Iris pigment epithelial cell (primary cell): ENCODE data around the gene BLTP2.
A peak's percentile ranks its signal among the peaks of the same experiment; 100 is the strongest.
"Not testable (repeated sequence)": the region's sequence is repeated elsewhere in the genome, so short reads cannot be mapped to it uniquely, and the experiment has no call there.

Source experiments
- DNase-seq: peaks from one replicate; pipeline ENCODE4 v3.0.0-alpha.2; 2011; ENCODE audit warnings: low read depth

BLTP2 gene

DNA sequence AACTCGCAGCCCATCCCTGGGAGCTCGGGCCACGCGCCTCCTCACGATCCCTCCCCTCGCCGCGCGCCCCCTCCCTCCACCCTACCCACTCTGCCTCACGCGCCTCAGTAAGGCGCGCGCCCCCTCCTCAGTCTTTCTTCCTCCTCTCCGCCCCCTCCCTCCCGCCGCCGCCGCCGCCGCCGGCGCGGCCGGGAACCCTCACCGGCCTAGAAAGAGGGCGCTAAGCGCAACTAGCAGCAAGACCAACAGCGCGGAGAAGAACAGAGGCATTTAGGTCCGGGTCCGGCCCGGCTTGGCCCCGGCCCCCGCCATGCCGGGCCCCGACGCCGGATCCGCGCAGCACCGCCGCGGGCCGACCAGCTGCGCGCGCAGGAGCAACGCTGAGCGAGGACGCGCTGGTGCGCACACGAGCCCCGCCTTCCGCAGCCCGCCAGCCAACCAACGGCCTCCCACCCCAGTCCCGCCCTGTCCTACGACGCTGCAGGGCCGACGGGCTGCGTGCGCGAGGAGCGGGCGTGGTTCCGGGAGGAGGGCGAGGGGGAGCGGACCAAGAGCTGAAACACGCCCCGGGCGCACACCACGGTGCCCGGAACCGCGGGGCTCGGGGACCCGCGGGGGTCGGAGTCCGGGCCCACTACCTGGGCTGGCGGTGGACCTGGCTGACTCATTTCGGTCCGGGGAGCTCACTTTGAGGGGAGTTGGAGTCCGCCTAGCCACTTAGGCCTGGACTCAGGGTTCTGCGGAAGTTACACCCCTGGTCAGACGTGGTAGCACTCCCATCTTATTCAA is at the start of gene BLTP2:
Gene BLTP2 (minus strand): TSS at position 372 of the 789 bp plus-strand sequence. CDS start 102 bp downstream, at position 270.
- peak; percentile 95 for DNase-seq

DNA sequence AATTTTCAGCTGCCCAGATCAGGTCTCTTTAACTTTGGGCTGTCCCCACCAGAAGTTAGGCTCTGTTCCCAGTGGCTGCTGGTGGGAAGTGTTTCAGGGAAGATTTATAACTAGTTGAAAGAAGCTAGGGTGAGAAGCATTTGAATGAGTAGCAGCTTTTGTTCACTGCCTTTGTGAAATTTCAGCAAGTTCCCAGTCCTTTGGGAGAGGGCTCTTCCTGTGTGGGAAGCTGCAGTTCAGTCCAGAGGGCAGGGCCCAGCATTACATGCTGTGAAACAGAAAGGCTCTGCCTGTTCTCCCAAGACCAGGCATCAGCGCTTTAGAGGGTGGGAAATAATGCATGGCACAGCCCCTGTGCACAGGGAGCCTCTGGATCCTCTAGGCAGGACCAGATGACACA is 48.9 kb upstream of the BLTP2 start:
- DNase-seq, result no peak

DNA sequence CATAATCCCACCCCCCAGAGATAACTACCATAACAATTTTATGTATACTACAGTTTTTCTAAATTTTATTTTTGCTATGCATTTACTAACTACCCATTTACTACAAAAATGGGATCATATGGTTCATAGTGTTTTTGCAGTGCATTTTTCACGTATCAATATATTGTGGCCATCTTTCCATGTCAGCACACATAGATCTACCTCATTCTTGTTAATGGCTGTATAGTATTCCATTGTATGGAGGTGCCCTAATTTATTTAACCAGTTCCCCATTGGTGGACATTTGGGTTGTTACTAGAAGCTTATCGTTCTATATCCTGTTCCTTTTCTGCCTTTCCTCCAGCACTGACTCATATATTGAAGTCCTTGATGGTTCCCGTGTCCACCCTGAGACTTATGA is 44.1 kb upstream of the BLTP2 start:
- no peak for DNase-seq

DNA sequence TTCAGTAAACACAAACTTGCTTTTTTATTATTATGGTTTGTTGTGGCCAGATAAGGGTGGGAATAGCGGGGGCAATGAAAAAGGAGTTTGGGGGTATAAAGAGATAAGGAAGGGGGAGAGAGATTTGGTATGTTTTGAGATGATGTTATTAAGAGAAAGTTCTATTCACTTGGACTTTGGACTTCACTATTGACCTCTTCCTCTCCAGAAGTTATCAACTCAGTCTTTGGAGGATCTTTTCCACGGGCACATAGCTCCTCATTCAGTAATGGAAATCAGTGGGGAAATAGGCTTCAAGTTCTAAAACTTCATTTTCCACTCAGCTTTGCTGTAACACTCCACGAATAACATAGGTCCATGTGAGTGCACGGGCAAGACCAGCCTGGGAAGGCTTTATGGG is 43.5 kb upstream of the BLTP2 start:
- DNase-seq, result no peak

DNA sequence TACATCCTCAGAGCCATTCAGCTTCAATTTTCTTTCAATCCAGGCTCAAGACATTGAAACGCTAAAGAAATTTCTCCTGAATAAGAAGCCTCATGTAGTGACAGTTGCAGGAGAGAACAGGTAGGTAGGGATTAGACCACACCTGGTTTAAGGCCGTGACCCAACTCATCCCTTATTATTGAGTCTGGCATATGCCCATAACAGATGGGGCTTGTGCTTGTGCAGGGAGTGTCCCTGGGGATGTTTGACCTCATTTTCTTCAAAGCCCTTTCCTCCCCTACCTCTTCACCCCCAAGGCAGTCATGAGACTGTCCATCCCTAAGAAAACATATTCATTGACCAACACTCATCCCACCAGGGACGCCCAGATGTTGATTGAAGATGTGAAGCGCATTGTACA is 41.3 kb upstream of the BLTP2 start:
- DNase-seq, result no peak

DNA sequence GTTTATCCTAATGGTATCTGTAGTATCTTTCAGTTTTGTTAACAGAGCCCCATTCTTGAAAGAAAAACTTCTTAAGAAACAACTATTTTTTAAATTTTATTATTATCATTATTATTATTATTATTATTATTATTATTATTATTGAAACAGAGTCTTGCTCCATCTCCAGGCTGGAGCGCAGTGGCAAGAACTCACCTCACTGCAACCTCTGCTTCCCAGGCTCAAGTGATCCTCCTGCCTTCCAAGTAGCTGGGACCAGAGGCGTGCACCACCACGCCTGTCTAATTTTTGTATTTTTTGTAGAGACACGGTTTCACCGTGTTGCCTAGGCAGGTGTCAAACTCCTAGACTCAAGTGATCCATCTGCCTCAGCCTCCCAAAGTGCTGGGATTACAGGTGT is 40.4 kb upstream of the BLTP2 start:
- no peak for DNase-seq

DNA sequence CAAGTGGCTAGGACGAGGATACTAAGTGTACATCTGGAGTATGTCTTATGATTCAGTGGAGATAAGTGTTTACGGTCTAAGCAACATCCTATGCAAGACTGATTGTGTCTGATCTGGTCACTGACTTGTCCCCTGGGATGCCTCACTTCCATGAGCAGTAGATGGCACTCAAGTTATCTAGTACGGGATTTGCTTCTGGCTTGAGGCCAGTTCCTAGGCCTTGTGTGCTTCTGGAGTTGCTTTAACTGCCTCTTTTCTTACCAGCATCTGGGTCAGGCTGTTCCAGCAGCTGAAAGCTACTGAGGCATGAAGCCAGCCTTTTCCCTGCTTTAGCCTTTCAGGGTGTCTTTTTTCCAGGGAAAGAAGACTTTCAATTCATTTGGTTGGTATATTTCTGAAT is 40.0 kb upstream of the BLTP2 start:
- DNase-seq, result peak; percentile 46

DNA sequence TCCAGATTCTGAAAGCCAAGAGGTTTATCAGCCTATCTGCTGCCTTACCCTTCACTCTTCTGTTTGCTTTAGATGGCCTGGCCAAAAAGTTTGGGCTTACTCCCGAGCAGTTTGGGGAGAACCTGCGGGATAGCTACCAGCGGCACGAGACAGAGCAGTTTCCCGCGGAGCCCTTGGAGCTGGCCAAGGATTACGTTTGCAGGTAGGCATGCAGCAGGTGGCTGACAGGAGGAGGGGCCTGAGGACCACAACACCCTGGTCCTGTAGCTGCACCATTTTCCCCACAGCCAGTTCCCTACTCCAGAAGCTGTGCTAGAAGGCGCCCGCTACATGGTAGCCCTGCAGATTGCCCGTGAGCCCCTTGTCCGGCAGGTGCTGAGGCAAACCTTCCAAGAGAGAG is 37.7 kb upstream of the BLTP2 start:
- no peak for DNase-seq

DNA sequence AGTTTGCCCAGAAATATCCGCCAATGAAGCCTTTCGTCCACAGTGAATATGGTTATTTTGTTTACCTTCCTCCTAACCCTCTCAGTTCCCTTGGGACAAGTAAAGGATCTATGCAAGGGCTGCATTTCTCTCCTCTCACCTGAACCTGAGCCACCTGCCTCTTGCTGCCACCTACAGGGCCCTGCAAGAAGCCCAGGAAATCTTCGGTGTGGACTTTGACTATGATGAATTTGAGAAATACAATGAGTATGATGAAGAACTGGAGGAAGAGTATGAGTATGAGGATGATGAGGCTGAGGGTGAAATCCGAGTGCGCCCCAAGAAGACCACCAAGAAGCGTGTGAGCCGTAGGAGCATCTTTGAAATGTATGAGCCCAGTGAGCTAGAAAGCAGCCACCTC is 31.0 kb upstream of the BLTP2 start:
- DNase-seq, result no peak

DNA sequence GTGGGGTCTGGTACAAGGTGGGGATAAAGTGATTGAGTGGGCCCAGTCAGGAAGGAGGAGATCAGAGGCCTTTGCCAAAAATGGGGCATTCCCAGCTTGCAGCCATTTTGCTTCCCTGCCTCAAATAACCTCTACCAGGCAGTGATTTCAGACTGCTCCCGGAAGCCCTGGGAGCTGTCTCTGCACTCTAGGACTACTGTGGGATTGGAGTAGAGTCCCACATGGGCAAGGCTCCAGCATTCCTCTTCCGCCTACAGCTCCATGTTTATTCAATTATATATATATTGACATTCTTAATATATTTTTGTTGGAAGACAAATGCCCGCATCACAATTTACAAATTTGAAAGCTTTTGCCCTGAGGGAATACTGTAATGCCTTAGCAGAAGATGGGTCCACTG is 30.5 kb upstream of the BLTP2 start:
- peak; percentile 11 for DNase-seq

DNA sequence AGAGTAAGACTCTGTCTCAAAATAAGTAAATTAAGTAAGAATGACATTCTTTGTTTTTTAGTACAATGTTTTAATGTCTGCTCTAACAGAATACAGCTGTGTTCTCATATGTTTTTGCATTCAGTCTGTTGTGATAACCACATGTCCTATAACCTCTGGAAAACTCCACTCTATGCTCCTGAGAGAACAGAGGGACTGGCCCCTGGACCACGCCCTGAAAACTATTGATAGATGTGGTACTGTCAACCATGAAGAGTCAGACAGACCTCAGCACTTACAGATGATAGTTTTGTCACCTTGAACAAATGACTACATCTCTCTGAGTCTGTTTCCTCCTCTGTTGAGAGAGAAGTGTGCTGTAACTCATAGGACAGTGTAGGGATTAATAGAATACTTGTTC is 25.0 kb upstream of the BLTP2 start:
- DNase-seq, result no peak

DNA sequence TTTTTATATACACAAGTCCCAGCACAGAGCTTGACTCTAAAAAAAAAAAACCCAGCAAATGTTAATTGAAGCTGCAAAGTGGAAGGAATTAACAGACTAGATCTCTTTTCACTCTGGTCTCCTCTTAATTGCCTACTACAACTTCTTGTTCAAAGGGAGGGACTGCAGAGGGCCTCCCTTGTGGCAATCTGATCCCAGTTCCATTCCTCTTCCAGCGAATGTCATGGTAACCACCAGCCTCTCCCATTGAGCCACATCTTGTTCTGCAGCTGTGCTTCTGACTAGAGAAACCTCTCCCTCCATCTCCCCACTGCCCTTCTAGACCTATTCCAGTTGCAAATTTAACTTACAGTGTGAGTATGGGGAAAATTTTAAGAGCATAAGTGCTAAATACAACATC is 22.9 kb upstream of the BLTP2 start:
- DNase-seq, result peak; percentile 7

DNA sequence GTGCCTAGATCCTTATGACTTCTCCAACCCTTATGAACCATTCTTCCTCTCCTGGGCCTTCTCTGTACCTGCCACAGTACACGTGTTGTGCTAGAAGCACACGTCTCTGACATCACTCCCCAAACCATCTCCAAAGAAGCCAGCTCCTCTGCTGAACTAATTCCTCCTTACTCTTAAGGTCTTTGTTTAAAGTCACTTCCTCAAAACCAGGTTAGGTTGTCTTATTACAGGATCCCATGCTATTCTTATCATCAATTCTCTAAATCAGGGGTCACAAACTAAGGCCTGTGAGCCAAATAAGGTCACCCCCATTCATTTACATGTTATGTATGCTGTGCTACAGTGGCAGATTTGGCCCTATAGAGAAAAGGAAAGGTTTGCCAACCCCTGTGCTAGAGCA is 21.0 kb upstream of the BLTP2 start:
- DNase-seq, result no peak

DNA sequence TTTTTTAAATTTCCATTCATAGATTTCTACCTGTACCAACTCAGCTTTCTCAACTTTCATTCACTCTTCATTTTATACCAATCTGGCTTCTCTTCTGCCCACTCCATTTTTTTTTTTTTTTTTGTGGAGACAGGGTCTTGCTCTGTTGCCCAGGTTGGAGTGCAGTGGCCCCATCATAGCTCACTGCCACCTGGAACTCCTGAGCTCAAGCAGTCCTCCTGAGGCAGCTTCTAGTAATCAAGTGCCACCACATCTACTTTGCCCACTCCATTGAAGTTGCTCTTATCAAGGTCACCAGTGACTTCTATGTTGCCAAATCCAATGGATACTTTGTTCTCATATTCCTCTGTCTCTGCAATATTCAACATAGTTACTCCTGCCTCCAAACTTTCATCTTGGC is 18.8 kb upstream of the BLTP2 start:
- no peak for DNase-seq

DNA sequence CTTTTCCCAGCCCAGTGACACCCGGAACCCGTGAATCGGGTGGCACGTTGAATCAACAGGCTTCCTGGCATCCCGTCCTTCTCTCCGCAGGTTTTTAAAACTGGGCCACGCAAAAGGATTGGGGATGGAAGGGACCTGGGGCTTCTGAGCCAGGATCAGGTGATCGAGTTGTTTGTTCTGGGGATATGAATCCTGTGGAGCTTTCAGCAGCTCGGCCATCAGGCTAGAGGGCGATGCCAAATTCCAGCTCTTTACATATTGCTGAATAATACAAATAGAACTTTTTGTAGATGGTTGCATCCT is 17.5 kb upstream of the BLTP2 start:
- no peak for DNase-seq

DNA sequence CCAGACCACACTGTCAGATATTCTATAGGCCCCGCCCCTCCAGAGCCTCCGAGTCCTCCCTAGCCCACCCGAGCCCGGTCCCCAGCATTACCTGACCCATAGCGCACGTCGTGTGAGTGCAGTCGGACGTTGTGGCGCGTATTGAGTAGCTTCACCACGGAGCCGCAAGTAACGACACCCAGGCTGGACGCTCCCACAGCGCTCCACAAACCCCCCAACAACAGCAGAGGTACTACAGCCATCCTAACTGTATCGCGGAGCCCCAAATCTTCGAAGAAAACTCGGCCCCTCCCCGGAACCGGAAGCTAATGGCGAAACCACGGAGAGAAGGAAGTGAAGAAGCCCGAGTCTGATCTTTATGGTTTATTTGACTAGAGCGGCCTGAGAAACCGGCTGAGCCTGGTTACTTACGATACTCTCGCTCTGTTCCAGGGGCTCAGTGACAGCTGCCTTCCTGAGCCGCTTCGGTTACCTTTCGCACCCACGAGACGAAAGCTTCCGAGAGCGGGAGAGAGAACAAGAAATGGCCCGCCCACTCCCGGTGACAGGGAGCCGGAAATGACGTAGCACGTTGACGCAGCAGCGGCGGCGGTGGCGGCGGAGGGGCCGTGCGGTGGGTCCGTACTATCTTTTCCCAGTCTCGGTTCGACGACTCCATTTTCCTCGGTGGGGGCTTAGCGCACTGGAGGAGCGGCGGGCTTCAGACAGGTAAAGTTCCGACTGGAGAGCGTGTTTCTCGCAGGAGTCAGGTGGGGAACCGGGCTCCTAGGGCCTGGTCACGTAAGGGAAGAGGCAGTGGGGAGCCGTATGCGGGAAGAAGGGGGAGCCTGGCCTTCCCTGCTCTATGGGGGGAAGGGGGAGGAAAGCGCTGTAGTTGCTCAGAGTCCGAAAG is 16.9 kb upstream of the BLTP2 start, which contains the start of the genes SDF2 and SUPT6H:
Gene SDF2 (minus strand): TSS at position 272 of the 892 bp plus-strand sequence. CDS start 30 bp downstream, at position 242.
Gene SUPT6H (plus strand): TSS at position 571 of the 892 bp plus-strand sequence. CDS start 11,197 bp downstream, outside the sequence.
- DNase-seq, result peak; percentile 82

DNA sequence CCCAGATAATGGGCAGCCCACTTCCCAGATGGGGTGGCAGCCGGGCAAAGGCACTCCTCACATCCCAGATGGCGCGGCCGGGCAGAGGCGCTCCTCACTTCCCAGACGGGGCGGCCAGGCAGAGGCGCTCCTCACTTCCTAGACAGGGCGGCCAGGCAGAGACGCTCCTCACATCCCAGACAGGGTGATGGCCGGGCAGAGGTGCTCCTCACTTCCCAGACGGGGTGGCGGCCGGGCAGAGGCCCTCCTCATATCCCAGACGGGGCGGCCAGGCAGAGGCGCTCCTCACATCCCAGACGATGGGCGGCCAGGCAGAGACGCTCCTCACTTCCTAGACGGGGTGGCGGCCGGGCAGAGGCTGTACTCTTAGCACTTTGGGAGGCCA is 14.5 kb upstream of the BLTP2 start:
- DNase-seq, result not testable (repeated sequence)

DNA sequence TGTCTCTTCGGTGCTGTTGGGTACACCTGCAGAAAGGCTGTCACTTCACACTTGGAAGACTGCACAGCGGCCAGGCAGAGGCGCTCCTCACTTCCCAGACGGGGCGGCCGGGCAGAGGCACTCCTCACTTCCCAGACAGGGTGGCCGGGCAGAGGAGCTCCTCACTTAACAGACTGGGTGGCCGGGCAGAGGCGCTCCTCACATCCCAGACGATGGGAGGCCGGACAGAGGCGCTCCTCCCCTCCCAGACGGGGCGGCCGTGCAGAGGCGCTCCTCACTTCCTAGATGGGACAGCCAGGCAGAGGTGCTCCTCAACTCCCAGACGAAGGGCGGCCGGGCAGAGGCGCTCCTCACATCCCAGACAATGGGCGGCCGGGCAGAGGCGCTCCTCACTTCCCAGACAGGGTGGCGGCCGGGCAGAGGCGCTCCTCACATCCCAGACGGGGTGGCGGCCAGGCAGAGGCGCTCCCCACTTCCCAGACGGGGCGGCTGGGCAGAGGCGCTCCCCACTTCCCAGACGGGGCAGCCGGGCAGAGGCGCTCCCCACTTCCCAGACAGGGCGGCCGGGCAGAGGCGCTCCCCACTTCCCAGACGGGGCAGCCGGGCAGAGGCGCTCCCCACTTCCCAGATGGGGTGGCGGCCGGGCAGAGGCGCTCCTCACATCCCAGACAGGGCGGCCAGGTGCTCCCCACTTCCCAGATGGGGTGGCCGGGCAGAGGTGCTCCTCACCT is 14.0 kb upstream of the BLTP2 start:
- not testable (repeated sequence) for DNase-seq

DNA sequence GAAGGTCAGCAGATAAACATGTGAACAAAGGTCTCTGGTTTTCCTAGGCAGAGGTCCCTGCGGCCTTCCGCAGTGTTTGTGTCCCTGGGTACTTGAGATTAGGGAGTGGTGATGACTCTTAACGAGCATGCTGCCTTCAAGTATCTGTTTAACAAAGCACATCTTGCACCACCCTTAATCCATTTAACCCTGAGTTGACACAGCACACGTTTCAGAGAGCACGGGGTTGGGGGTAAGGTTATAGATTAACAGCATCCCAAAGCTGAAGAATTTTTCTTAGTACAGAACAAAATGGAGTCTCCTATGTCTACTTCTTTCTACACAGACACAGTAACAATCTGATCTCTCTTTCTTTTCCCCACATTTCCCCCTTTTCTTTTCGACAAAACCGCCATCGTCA is 13.4 kb upstream of the BLTP2 start:
- DNase-seq, result not testable (repeated sequence)

DNA sequence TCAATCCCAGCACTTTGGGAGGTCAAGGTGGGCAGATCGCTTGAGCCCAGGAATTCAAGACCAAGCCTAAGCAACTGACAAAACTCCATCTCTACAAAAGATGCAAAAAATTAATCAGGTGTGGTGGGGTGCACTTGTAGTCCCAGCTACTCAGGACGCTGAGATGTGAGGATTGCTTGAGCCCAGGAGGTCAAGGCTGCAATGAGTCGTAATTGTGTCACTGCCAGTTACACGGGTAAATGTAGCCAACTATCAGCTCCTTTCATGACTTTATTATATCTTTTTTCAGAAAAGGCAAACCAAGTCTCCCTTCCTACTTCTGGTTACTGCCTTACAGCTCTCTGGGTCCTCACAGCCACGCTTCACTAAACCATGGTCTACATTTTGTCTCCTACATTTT is 12.8 kb upstream of the BLTP2 start:
- DNase-seq, result peak; percentile 38

DNA sequence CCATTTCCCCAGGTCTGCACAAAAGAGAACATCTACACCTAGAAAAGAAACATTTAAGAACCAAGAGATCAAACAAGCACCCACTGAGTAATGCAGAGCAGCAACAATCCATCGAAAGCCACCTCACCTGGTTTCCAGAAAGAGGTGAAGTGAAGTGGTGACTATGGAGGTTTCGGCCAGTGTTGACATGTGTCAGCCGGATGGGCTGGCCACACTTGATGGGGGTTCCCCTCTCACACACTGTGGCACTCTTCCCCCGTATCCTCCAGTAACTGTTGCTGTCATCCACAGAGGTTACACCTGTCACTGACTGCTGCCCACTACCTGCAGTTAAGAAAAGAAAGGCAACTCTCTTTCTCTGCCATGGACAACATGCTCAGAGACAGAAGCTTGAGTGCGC is 10.2 kb upstream of the BLTP2 start:
- DNase-seq, result no peak

DNA sequence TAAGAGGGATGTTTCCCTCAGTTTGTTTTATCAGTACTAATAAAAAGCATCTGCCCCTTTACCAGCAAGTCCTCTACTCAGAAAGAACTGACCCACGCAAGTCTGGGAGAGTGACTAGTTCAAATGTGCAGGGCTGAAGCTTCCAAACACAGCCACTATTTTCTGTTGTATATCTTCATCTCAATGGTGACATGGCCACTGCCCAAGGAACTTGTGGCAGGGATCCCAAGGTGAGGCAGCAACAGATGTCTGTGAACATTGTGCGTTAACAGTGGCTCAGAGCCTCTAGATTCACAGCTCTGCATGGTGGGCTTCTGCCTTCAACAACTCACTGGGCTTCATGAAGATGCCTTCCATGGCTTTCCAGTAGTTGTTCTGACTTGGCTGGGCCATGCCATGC is 3.7 kb upstream of the BLTP2 start:
- DNase-seq, result no peak
